ELF-1 (cell line): Measurements from ENCODE around the gene CD300E.
"Not testable (repeated sequence)": the region's sequence is repeated elsewhere in the genome, so short reads cannot be mapped to it uniquely, and the experiment has no call there.

ENCODE experiments used
- DNase-seq: peaks from one replicate; pipeline ENCODE4 v3.0.0-alpha.2; 2016; ENCODE audit warnings: low read depth, low spot score

Gene CD300E, protein sequence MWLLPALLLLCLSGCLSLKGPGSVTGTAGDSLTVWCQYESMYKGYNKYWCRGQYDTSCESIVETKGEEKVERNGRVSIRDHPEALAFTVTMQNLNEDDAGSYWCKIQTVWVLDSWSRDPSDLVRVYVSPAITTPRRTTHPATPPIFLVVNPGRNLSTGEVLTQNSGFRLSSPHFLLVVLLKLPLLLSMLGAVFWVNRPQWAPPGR

DNA sequence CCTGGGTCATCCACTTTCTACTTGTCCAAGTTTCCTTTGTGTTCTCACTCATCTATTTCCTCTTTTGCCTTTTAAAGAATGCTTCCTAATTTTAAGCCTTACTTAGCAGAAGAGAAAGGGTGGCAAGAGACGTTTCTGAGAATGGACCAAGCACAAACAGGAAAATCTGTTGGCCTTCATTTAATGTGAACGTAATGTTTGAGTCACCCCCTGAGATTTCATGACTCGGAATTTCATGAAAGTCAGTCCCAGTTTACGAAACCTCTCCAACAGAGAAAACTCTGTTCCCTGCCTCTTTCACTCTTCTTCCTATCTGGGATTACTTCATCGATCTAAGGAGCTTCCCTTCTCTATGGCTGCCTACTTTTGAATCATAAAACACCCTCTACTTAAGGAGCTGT lies at the start of gene CD300E:
CD300E (minus strand) TSS at position 46 of the 401 bp plus-strand sequence. CDS start 117 bp downstream, outside the sequence.
- DNase-seq = no peak

DNA sequence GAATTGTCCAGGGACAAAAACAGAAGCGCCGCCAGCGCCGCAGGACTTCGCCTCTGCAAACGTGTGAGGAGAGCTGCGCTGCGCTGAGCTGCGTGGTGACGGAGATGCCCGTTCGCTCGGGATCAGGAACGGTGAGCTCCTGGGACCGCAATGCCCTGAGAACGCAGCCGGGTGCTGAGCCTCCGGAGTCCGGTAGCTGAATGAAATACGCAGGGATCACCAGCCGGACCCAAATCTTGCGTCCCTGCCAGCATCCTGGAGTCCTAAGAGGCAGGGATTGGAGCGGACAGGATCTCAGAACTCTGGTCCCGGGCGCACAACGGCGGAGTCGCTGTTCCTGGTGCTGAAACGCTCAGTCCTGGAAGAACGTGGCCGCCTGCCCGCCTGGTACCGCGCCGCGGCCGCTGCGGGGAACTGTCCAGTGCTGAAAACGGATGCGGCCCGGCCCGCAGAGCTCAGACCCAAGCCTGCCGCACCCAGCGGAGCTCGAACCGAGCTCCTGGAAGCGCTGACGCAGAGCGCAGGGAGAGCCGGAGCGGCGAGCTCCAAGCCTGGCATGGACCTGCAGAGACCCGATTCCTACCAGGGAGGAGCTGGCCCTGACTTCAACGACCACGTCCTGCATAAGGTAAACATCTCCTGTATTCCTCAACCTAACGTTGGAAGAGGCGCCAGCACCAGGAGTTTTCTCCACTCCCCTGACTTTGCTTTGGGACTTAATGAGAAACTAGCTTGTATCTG lies 47.7 kb upstream of the CD300E start:
- DNase-seq = peak; percentile 96

DNA sequence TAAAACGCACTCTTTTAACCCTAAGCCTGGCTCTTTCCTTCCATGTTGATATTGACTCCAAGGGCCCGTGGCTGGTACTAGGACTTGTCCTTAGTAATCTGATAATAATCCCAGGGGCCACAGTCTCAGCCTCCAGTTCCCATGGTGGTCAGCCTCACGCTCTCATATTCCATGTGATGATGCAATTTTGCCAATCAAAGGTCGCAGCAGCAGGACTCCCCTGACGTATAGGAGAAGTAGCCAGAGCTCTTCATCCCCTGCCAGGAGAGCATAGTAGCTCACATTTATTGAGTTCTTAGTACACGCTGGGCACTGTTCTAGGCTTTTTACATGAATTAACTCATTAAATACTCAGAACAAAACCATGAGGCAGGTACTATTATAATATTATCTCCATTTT lies 46.8 kb upstream of the CD300E start:
- no peak for DNase-seq

DNA sequence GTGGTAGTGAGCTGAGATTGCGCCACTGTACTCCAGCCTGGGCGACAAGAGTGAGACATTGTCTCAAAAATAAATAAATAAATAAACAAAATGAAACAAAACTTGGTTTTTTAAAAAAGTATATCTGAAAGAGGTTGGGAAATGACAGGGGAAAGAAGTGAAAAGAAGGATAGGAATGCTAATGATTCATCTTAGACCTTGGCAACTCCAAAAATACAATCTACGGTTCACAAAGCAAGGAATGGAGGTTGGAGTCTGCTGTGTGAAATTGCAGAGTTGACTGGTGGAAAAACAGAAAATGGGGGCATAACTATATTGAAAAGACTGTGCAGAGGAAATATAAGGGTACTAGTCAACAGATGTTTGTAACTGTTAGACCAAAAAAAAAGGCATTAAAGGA lies 40.0 kb upstream of the CD300E start:
- DNase-seq = no peak

DNA sequence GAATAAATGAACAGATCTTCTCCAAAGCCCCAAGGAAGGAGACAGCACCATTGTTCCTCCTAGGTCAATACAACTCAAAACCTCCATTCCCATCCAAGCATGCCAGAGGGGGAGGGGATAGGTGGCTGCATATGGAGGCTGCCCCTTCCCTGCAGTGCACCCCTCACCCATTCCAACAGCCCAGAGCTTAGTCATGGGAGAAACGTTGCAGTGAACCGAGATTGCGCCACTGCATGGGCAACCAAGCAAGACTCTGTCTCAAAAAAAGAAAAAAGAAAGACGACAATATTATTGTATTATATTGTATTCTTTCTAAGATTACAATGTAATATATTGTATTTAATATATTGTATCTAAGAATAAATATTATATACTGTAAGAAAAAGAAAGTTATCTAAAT lies 36.4 kb upstream of the CD300E start:
- no peak for DNase-seq

DNA sequence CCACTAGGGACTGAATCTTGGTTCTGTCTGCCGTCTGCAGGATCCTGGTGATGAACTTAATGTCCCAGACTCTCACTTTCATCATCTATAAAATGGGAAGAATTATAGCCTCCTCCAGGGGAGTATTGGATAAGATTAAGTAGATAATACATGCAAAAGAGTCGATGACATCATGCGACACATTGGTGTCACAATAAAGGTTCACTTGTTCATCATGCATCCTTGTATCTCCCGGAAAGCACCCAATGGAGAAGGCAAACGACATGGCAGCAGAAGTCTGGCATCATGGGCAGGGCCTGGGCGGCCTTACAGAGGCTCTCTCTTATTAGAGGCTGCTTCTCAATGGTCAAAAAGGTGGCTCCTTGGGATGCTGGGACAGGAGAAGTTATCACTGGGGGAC lies 35.1 kb upstream of the CD300E start:
- no peak for DNase-seq

DNA sequence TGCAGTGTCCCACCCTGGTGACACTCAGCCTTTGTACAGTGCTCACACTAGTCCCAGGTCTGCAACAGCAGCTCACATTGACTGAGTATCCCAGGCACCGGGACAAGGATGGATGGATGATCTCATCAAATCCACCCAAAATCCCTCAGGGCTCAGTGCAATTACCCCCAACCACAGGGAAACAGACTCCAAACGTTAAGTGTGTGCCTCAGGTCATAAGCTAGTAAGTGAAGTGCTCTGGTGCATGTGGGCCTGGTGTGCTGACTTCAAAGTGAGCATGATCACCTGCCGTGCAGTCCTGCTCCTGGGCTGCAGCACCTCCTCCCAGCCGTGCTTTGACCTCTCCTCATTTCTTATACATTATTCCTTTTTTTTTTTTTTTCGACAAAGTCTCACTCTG lies 31.2 kb upstream of the CD300E start:
- peak; percentile 89 for DNase-seq

DNA sequence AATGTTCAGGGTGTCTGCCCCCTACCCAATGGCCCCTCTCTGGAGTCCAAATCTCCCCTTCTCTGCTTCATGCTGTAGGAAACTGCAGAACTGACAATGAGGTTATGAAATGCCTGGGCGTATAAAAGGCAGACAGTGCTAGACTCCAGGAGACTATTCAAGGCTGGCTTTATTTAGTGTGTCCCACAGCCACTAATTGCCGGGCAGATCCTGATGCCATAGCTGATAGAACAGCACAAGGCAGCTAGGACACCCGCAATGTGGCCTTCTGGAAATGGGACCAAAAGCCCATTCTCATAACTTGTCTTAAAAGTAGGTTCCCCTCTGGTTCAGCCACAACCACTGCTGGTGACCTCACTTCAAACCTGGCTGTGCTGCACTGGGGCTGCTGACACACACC lies 28.5 kb upstream of the CD300E start:
- DNase-seq = no peak

DNA sequence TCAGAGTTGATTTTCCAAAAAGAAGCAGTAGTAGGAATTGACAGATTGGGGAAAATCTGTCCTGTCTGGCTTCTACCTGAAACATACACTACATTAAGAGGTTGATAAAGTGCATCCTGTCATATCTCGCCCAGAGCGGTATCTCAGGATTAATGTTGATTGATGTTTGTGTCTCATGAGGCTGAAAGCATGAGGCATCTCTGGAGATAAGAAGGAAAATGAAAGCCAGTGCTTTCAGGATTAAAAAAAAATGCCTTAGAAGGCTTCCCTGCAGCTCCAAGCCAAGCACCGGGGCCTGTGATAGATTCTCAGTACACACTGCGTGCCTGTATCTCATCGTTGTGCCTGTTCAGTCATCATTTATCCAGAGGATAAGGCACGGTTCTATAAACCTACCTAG lies 26.4 kb upstream of the CD300E start:
- DNase-seq = peak; percentile 44

DNA sequence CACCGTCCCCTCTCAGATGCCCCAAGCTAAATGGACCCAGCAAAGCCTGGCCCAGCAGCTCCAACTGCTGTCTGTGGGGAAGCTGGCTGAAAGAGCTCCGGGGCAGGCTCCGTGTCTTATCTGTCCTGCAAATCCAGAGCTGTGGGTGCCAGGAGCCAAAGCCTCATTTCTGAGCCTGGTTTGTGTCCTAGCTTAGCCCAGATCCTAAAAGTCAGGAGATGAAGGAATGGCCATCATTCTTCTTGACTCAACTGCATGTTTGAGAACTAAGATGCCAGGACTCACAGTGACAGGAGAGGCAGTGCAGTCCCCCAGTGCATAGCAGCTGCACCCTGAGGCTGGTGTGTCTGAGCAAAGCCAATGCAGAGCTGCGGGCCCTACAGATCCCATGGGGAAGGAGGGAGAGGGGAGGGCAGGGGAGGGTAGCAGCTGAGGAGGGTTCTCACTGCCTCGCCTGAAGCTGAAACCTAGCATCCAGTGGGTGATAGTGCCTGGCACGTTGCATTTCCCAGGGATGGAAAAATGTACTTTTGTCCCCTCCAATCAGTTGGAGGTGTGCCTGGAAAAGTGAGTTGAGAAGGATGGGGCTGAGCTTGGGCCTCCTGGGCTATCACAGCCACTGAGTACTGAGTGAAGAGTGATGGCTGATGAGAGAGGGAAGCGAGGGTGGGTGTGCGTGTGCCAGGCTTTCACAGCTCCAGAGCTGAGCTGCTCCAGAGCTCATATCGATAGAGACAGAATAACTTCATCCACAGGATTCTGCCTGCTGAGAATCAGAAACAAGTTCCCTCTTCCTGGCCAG lies 24.5 kb upstream of the CD300E start:
- DNase-seq = peak; percentile 90

DNA sequence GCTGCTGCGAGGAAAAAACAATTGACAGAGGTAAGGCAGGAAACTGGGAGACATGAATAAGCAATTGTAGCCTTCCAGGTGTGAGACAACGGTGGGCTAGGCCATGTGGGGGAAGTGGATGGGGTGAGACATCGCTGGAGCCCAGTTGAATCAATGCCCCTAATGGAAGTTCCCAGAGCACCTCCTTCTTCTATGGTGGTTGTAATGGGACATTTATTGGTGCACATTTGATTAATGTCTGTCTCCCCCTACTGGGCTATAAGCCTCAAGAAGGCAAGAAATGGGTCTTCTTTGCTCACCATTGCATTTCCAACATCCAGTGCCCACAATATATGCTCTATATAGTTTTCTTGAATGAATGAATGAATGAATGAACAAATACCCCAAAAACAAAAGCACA lies 22.7 kb upstream of the CD300E start:
- no peak for DNase-seq

DNA sequence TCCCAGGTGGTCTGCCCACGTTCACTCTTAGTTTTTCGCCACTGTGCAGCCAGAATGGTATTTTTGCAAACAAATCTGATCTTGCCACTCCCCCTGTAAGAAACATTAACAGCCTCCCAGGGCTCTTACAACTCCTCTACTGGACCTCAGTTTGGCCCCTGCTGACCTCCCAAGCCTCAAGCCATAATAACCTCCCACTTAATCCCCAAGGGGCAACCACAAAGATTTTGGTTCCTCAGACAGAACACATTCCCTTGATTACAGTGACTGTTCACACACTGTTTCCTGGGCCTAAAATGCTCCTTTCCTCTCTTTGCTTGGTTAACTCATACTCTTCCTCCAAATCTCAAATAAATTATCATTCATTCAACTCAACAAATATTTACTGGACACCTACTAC lies 21.5 kb upstream of the CD300E start:
- no peak for DNase-seq

DNA sequence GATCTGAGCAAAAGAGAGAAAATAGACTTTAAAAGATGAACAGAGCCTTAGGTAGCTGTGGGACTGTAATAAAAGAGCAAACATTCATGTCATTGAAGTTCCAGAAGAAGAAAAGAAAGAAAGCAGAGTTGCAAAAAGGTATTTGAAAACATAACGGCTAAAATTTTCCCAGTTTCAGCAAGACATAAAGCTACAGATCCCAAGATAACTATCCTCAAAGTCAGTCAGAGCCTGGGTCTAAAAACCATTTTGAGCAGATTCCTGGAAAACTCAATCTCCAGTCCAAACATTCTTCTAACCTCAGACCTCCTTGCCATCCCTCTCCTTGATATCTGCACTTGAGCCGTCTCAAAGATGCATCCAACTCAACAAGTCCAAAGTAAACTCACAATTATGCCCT lies 20.9 kb upstream of the CD300E start:
- no peak for DNase-seq

DNA sequence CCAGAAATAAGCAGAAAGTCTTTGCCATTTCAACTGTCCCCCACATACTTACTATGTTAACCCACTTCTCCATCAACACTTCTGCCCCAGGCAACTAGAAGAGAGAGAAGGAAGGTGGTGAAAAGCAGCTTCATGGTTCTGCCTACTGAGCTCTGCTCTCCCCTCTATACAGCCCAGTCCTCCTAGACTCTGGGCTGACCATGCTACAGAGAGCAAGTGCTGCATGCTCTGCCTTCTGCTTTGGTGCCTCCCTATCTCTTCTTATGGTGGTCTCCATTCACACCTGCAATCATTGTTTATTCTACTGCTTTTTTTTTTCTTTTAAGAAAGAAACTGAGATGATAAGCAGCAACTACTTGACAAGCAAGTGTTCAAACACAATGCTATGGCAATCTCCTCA lies 20.3 kb upstream of the CD300E start:
- DNase-seq = no peak

DNA sequence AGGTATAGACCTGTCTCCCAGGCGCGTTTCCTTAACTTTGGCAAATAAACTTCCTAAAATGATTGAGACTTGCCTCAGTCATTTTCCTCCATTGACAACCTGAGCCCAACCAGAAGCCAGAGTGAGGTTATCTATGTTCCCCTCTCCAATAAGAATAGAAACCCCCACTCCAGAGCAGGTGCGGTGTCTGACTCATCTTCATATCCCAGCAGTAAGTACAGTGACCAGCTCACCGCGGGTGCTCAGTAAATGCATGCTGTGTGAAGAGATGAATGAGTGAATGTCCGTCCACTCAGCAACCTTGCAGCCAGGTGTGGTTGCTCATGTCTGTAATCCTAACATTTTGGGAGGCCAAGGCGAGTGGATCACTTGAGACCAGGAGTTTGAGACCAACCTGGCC lies 19.5 kb upstream of the CD300E start:
- no peak for DNase-seq

DNA sequence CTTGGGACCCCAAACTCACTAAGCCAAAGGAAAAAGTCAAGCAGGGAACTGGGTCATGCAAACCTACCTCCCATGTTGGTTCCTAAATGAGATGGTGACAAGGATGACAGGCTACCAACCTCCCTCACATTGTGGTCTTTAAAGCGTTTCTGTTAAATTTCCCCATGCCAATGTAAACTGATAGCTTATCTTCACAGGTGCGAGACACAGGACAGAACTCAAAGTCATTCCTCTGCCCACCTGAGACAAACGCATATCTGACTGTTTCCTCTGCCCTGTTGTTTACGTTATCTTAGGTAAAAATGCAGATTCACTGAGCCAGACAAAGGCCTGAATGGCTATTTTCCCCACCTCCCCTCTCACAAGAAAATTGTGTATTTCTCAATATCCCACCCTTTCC lies 19.0 kb upstream of the CD300E start:
- DNase-seq = no peak

DNA sequence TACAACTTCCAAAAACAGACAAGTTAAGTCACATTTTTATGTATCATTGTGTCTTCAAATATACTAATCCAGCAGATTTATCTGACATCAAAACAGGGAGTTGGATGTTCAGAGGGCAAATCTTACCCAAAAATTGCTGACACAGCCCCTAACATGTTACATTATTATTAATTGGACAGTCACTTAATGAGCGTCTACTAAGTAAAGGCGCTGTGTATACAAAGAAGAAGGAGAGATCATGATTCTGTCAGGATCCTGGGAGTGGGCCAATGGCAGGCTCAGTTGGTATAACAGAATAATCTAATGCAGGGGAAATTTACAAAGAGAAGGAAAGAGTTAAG lies 18.4 kb upstream of the CD300E start:
- DNase-seq = no peak

DNA sequence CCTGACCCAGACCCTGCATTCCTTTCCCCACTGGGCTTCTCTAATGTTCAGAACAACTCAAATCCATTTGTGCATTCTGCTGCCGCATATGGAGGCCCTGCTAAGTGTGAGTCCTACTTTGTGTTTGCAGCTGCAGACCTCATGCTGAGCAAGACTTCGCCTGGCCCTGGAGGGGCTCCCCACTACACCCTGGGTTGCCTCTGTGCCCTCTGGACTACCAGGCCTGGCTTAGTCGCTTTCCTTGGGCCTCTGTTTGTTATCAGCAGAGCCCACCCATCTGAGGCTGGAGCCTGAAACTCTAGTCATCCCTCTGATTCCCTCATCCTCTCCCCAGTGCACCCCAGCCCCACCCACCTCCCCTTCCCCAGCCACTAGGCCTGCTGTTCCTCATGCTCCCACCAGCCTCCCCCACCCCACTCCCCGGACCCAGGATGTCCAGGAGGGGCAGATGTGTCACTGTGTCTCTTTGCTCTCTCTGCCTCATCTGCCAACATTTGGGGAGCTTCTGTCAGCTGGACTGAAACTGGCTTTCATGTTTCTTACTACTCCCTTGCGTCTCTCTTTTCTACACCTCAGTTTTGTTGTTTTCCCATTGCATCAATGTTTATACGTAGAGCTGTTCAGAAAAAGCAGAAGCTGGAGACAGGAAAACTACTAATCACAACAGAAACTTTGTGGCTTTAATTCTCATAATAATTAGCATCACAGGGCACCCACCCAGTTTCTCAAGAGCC lies 17.9 kb upstream of the CD300E start:
- DNase-seq = no peak

DNA sequence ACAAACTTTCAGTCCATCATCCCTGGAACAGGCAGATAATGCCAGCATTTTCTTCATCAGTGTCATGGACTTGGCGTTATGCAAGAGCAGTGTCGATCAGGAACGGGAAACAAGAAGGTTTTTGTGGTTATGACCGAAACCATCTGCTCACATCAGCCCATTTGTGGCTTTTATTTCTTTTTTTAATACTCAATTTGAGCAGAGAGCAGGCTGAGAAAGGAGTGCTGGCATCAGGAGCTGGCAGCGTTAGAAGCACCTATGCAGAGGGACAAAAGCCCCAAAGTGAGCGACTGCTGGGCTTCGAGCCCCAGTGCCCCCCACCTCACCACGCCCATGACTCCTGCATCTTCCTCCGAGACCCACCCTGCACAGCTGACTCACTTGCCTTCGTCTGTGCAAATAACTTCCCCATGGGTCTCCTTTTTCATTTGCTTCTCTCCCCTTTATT lies 16.2 kb upstream of the CD300E start:
- DNase-seq = no peak

DNA sequence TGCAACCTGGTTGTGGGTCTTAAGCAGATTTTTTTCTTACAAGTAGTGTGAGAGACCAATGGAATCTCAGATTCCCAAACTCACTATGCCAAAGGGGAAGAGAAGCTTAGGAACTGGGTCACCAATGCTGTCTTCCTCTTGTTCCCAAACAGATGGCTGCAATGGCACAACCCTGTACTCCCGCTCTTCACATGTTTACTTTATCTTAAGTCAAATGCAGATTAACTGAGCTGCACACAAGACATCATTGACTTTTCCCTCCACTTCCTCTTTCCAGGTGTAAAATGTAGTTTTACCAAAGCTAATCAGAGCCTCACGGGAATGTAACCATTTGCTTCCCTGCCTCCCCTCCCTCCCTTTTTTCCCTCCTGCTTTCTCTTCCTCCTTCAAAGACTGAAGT lies 14.4 kb upstream of the CD300E start:
- no peak for DNase-seq

DNA sequence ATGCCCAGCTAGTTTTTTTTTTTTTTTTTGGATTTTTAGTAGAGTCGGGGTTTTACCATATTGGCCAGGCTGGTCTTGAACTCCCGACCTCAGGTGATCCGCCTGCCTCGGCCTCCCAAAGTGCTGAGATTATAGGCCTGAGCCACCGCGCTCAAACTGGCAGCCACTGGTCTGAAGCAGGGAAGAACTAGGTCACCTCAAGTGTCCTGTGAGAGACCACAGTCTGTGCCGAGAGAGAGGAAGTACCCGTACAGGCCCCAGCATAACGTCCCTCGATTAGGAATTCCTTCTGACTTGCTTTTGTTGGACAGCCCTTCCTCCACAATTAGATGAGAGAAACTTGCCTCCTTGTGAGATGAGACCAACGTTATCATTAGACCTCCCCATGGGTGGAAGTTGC lies 13.7 kb upstream of the CD300E start:
- no peak for DNase-seq

DNA sequence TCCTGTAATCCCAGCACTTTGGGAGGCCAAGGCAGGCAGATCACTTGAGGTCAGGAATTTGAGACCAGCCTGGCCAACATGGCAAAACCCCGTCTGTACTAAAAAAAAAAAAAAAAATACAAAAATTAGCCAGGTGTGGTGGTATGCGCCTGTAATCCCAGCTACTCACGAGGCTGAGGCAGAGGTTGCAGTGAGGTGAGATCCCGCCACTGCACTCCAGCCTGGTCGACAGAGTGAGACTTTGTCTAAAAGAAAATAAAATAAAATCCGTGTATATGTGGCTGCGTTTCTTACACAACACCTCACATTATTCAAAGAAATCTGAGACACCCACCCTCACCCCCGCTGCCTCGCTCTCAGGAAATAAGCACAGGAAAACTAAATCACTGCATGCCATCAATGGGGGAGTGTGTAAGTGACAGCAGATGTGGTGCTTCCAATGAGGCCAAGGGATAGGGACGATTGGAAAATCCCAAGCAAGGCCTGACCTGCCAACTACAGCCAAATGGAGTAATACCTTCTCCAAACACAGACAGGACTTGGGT lies 13.1 kb upstream of the CD300E start:
- DNase-seq = not testable (repeated sequence)
